ENCODE measurements around the gene CSNK1A1L.
"Not testable (repeated sequence)": the region's sequence is repeated elsewhere in the genome, so short reads cannot be mapped to it uniquely, and the experiment has no call there.

The CSNK1A1L gene

GRCh38 chr13:37058910-37059847, 46.3 kb downstream of the CSNK1A1L start, which contains the start of gene SUPT20H:
TSS of gene SUPT20H (minus strand) at chr13:37059688. CDS start at chr13:37051490, 8,198 bp downstream.
- peak; percentile 87 for DNase-seq (ENCODE audit: low read depth)

- DNase-seq (ENCODE audit: low read depth), result not testable (repeated sequence)
These were observed 49.2 kb downstream of the CSNK1A1L start for GRCh38 chr13:37056228-37056627.

Measured in stimulated activated CD8-positive, alpha-beta memory T cell treated with anti-CD3 and anti-CD28 coated beads, Interleukin-15, amount 100 ng/mL, for 1 hour (primary cell).